Sigmoid colon (tissue), 3 donors: ENCODE results near the gene FGF14.

Experiments
- CTCF ChIP-seq, 4 experiments: fragments of 450-650 bp in 3 of 4; fragments of 200-600 bp in 1 of 4; IDR thresholded peaks; one replicate each; pipeline ENCODE4 v1.5.1; 2016 to 2019; ENCODE audit warnings: antibody characterized with exemption in 4 of 4, mild to moderate bottlenecking in 3 of 4, moderate library complexity in 2 of 4
- POLR2A ChIP-seq, 2 donors: fragments of 450-650 bp; IDR thresholded peaks; one replicate each; pipeline ENCODE4 v1.6.1; 2016; ENCODE audit warnings: antibody characterized with exemption in 2 of 2, mild to moderate bottlenecking in 2 of 2, moderate library complexity in 2 of 2

DNA sequence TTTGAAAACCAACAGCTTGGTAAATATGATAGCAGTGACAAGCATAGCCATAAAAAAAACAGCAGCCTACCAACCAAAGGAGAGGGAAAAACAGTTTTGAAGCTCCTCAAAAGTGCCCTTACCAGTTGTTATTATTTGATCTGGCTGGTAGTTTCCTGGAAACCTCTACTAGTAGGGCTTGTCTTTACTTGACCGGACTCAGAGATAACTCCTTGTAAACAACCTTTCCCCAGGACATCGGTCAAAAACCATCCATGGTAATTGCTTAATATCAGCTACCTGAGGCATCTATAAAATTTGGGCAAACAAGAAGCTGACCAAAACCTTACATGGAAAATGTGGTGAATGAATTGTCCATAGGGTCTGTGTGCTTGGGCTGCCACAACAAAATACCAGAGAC is 210.9 kb downstream of the FGF14 start:
- TF ChIP-seq CTCF (IDR thresholded peaks at IDR 0.05) (no peak), POLR2A (IDR thresholded peaks at IDR 0.05) (no peak)
